H9 (cell line): ENCODE data around the gene HKDC1. TPM values are rescaled to one million over a fixed set of nuclear protein-coding genes. Genes with fewer than 3 reads are reported as not detected.

Source experiments
- DNase-seq: peaks from one replicate; pipeline ENCODE4 v3.0.0-alpha.2; 2017
- H2AFZ ChIP-seq: one replicate; pipeline ENCODE4 v1.6.1; 2013; ENCODE audit warnings: mild to moderate bottlenecking, low read length, control low read depth, moderate library complexity
- H2AK5ac ChIP-seq: 2 replicates; pipeline ENCODE4 v1.6.1; 2013; ENCODE audit warnings: low read length, control low read depth, mixed read lengths; ENCODE audit not compliant: insufficient read length
- H2BK120ac ChIP-seq: one replicate; pipeline ENCODE4 v1.6.1; 2013; ENCODE audit warnings: low read depth, mild to moderate bottlenecking, low read length, control low read depth, inconsistent platforms; ENCODE audit not compliant: poor library complexity, severe bottlenecking
- H2BK12ac ChIP-seq: 2 replicates; pipeline ENCODE4 v1.6.1; 2013; ENCODE audit warnings: low read length, control low read depth, mixed read lengths, low read depth; ENCODE audit not compliant: insufficient read length
- H2BK15ac ChIP-seq: 2 replicates; pipeline ENCODE4 v1.6.1; 2013; ENCODE audit warnings: low read depth, low read length, control low read depth
- H2BK20ac ChIP-seq: one replicate; pipeline ENCODE4 v1.6.1; 2013; ENCODE audit warnings: low read depth, mild to moderate bottlenecking, low read length, control low read depth, inconsistent platforms; ENCODE audit not compliant: poor library complexity, severe bottlenecking
- H2BK5ac ChIP-seq: 2 replicates; pipeline ENCODE4 v1.6.1; 2013; ENCODE audit warnings: low read length, control low read depth, mixed read lengths; ENCODE audit not compliant: insufficient read length
- H3K14ac ChIP-seq: 2 replicates; pipeline ENCODE4 v1.6.1; 2013; ENCODE audit warnings: low read length, control low read depth; ENCODE audit not compliant: insufficient read depth
- H3K18ac ChIP-seq: 2 replicates; pipeline ENCODE4 v1.6.1; 2013; ENCODE audit warnings: low read depth, mild to moderate bottlenecking, mixed read lengths, low read length, control low read depth; ENCODE audit not compliant: insufficient read length
- H3K23ac ChIP-seq: 2 replicates; pipeline ENCODE4 v1.6.1; 2013; ENCODE audit warnings: low read length, control low read depth, mixed read lengths, low read depth; ENCODE audit not compliant: insufficient read length
- H3K23me2 ChIP-seq: 2 replicates; pipeline ENCODE4 v1.6.1; 2013; ENCODE audit warnings: low read depth, mild to moderate bottlenecking, mixed read lengths, low read length, control low read depth; ENCODE audit not compliant: insufficient read length, poor library complexity, severe bottlenecking
- H3K27ac ChIP-seq: 2 replicates; pipeline ENCODE4 v1.5.1; 2013; ENCODE audit warnings: low read length, control low read depth, mixed read lengths, low read depth; ENCODE audit not compliant: insufficient read length
- H3K27me3 ChIP-seq: 2 replicates; pipeline ENCODE4 v1.6.1; 2013; ENCODE audit warnings: low read length, control low read depth, inconsistent platforms; ENCODE audit not compliant: insufficient read depth
- H3K4ac ChIP-seq: 2 replicates; pipeline ENCODE4 v1.6.1; 2013; ENCODE audit warnings: low read depth, mild to moderate bottlenecking, control low read depth, inconsistent platforms, low read length, moderate library complexity
- H3K4me1 ChIP-seq: 2 replicates; pipeline ENCODE4 v1.6.1; 2013; ENCODE audit warnings: low read length, control low read depth, inconsistent platforms; ENCODE audit not compliant: insufficient read depth
- H3K4me2 ChIP-seq: 2 replicates; pipeline ENCODE4 v1.6.1; 2013; ENCODE audit warnings: low read length, control low read depth, mixed read lengths; ENCODE audit not compliant: insufficient read length, insufficient read depth
- H3K56ac ChIP-seq: 2 replicates; pipeline ENCODE4 v1.6.1; 2013; ENCODE audit warnings: low read depth, mild to moderate bottlenecking, mixed read lengths, low read length, control low read depth; ENCODE audit not compliant: insufficient read length
- H3K79me1 ChIP-seq: 2 replicates; pipeline ENCODE4 v1.6.1; 2013; ENCODE audit warnings: low read depth, mild to moderate bottlenecking, moderate library complexity, low read length, control low read depth, inconsistent platforms; ENCODE audit not compliant: insufficient read depth, poor library complexity, severe bottlenecking
- H3K79me2 ChIP-seq: 2 replicates; pipeline ENCODE4 v1.6.1; 2013; ENCODE audit warnings: low read length, control low read depth, inconsistent platforms; ENCODE audit not compliant: insufficient read depth
- H3K9ac ChIP-seq: 2 replicates; pipeline ENCODE4 v1.6.1; 2013; ENCODE audit warnings: low read length, control low read depth, mixed read lengths; ENCODE audit not compliant: insufficient read length; ENCODE audit errors: extremely low read depth
- H3K9me3 ChIP-seq: one replicate; pipeline ENCODE4 v1.6.1; 2013; ENCODE audit warnings: low read depth, low read length, inconsistent platforms; ENCODE audit not compliant: control insufficient read depth
- H3T11ph ChIP-seq: one replicate; pipeline ENCODE4 v1.6.1; 2013; ENCODE audit warnings: mild to moderate bottlenecking, low read length, control low read depth, inconsistent platforms
- H4K20me1 ChIP-seq: one replicate; pipeline ENCODE4 v1.6.1; 2013; ENCODE audit not compliant: control insufficient read depth, insufficient read length, insufficient read depth
- H4K5ac ChIP-seq: 2 replicates; pipeline ENCODE4 v1.6.1; 2013; ENCODE audit warnings: low read depth, mild to moderate bottlenecking, mixed read lengths, low read length, control low read depth; ENCODE audit not compliant: insufficient read length
- H4K8ac ChIP-seq: replicated peaks from 2 replicates; pipeline ENCODE4 v1.6.1; 2013; ENCODE audit warnings: low read length, control low read depth, mixed read lengths, low read depth; ENCODE audit not compliant: insufficient read length
- H4K91ac ChIP-seq: 2 replicates; pipeline ENCODE4 v1.6.1; 2013; ENCODE audit warnings: low read depth, mild to moderate bottlenecking, moderate library complexity, mixed read lengths, low read length, control low read depth; ENCODE audit not compliant: insufficient read length
- H3K27ac Mint-ChIP-seq, 3 experiments: 2 replicates in 2 of 3; 3 replicates in 1 of 3; pipeline ENCODE4 v1.8.0; 2020 to 2021; ENCODE audit warnings: mixed read lengths in 3 of 3, mild to moderate bottlenecking in 1 of 3, moderate library complexity in 1 of 3
- H3K27me3 Mint-ChIP-seq: 2 replicates; pipeline ENCODE4 v1.8.0; 2021; ENCODE audit warnings: low read depth, mild to moderate bottlenecking, moderate library complexity, mixed read lengths
- H3K36me3 Mint-ChIP-seq, 3 experiments: 2 replicates in 2 of 3; 3 replicates in 1 of 3; pipeline ENCODE4 v1.8.0; 2020 to 2021; ENCODE audit warnings: low read depth in 3 of 3, mixed read lengths in 3 of 3; ENCODE audit not compliant: insufficient read depth in 1 of 3
- H3K4me1 Mint-ChIP-seq, 2 experiments: 2 replicates each; pipeline ENCODE4 v1.8.0; 2020; ENCODE audit warnings: mixed read lengths in 2 of 2
- H3K4me3 Mint-ChIP-seq, 2 experiments: 2 replicates in 1 of 2; 3 replicates in 1 of 2; pipeline ENCODE4 v1.8.0; 2020 to 2021; ENCODE audit warnings: mild to moderate bottlenecking in 2 of 2, mixed read lengths in 2 of 2, moderate library complexity in 1 of 2
- H3K9me3 Mint-ChIP-seq, 2 experiments: 2 replicates in 1 of 2; 3 replicates in 1 of 2; pipeline ENCODE4 v1.8.0; 2020; ENCODE audit warnings: mild to moderate bottlenecking in 2 of 2, mixed read lengths in 2 of 2, moderate library complexity in 1 of 2
- CTCF ChIP-seq: fragments of 200-600 bp; sonication (generic); conservative IDR thresholded peaks from 3 replicates; pipeline ENCODE4 v1.8.0; 2021; ENCODE audit warnings: antibody characterized with exemption, mild to moderate bottlenecking
- WGBS: extraction: QIAGEN DNeasy Blood & Tissue Kit; methylation state at CpG from one replicate; pipeline ENCODE4 v1.1.7; 2013; ENCODE audit warnings: missing lambda C conversion rate, low lambda C conversion rate, mixed read lengths; ENCODE audit not compliant: insufficient read length; ENCODE audit errors: extremely low coverage; 5-methylcytosine and 5-hydroxymethylcytosine counted together
- total RNA-seq: library from RNA; stranded (reverse); gene quantifications from 2 replicates; pipeline ENCODE4 v1.2.1, GENCODE V29; 2021

The HKDC1 gene
- total RNA-seq, 1 experiment from 2014 or later = not detected

- Mint-ChIP-seq H3K4me3 (no peak overlapping the region; a peak in 1 of 5 replicates), H3K4me1 (peaks cover 44 to 47% of the 10 kb centered on the region in 2 experiments), H3K9me3 (no peaks in the 10 kb centered on the region), H3K27ac (peak overlapping the region in 1 of 3 experiments; percentile 78; a peak in 2 of 7 replicates), H3K36me3 (peaks cover 0 to 3% (median 0%) of the 10 kb centered on the region in 3 experiments; a peak in 2 of 7 replicates), H3K27me3 (no peaks in the 10 kb centered on the region; the same call in 1 of the 2 replicates)
- H2BK120ac ChIP-seq = no peak overlapping the region
- no peaks in the 10 kb centered on the region for H3K27me3 ChIP-seq
- no peak overlapping the region for H3K23ac ChIP-seq
- H3K18ac ChIP-seq = no peak overlapping the region
- H3K4me2 ChIP-seq = no peak overlapping the region
- H3K9ac ChIP-seq = no peak overlapping the region
- H2BK5ac ChIP-seq = no peak overlapping the region
- H3K14ac ChIP-seq = no peak overlapping the region
- H2AFZ ChIP-seq = no peak overlapping the region
- no peak overlapping the region for H2BK15ac ChIP-seq
- no peaks in the 10 kb centered on the region for H4K20me1 ChIP-seq
- no peak overlapping the region for H4K5ac ChIP-seq
- no peak overlapping the region for H3K4ac ChIP-seq
- no peak overlapping the region for H3K27ac ChIP-seq
- no peaks in the 10 kb centered on the region for H3K79me1 ChIP-seq
- no peak overlapping the region for H4K91ac ChIP-seq
- H2AK5ac ChIP-seq = no peak overlapping the region
- WGBS = no CpG with 5 or more reads among the region's 3 CpGs
- DNase-seq = no peak
- peaks cover 12% of the 10 kb centered on the region for H3K23me2 ChIP-seq
- no peak for TF ChIP-seq CTCF
- H3T11ph ChIP-seq = no peak overlapping the region
- H3K79me2 ChIP-seq = peaks cover 12% of the 10 kb centered on the region; the same call in 1 of the 2 replicates
- H3K9me3 ChIP-seq = no peaks in the 10 kb centered on the region
- no peak overlapping the region for H3K56ac ChIP-seq
- peaks cover 8% of the 10 kb centered on the region; the same call in 1 of the 2 replicates for H3K4me1 ChIP-seq
- no peak overlapping the region for H2BK20ac ChIP-seq
- no peak overlapping the region for H4K8ac ChIP-seq
- no peak overlapping the region for H2BK12ac ChIP-seq
These were observed 95.0 kb downstream of the HKDC1 start for GRCh38 chr10:69315100-69315542.
